Heart left ventricle (tissue), 13 donors: ENCODE measurements around the gene BRWD1.

ENCODE experiments used
- POLR2A ChIP-seq, 2 donors: fragments of 450-650 bp; IDR thresholded peaks; one replicate each; pipeline ENCODE4 v1.6.1; 2017; ENCODE audit warnings: antibody characterized with exemption in 2 of 2, mild to moderate bottlenecking in 2 of 2, moderate library complexity in 2 of 2
- TF ChIP-seq, protein P1 (sequence below), 12 donors: fragments of 200-600 bp; sonication (generic) in 4 of 12; IDR thresholded peaks; one replicate each; pipeline versions ENCODE4 v1.5.0 to v1.8.0; 2018 to 2022; ENCODE audit warnings: antibody characterized with exemption in 12 of 12, mild to moderate bottlenecking in 5 of 12
- donor health status: ischemic (EF 13 %, LVEDD 7.1; RV severe dilation, severe dysfunction).
- donor health status: DM: no; HTN: yes; CAD: no.
- donor health status: DM: no; HTN: no; CAD: no.
- donor health status: ischemic (EF 25% LVEDD 6.9; RV normal size, moderate dysfunction).
- donor health status: ischemic (EF 25% LVEDD 5.7; RV mildly dilated, moderate dysfunction).
- donor health status: ischemic (EF 35%, LVEDD 5.7; RV mildly dilated, moderate dysfunction).
- donor health status: nonischemic (EF 11% LVEDD 7.7; RV severe dilation, severe dysfunction).
- donor health status: DM: yes; HTN: yes; CAD: no.
- donor health status: PGD.
- donor health status: ischemic (EF 29% LVEDD 5.4; RV normal size, mild dysfunction).
- donor health status: nonischemic (EF 23%, LVEDD 6.1; RV moderate dilation, normal function).

DNA sequence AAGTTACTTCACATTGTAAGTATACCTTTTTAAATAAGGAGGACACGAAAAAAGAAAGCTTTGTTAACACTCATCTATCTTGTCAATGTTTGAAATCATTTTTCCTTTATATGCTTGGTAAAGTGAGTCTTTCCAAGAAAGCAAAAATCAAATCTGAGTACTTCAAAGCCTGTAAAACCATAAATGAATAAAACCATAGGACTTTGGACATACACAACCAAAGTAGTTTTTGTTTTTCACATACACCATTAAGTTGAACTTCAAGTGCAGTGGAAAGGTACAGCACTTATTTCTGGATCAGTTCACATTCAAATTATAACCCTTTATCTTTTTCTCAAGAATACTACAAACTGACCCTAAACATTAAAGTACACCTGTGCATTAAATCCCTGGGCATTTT is 120.1 kb downstream of the BRWD1 start:
- TF ChIP-seq, protein P1, sequence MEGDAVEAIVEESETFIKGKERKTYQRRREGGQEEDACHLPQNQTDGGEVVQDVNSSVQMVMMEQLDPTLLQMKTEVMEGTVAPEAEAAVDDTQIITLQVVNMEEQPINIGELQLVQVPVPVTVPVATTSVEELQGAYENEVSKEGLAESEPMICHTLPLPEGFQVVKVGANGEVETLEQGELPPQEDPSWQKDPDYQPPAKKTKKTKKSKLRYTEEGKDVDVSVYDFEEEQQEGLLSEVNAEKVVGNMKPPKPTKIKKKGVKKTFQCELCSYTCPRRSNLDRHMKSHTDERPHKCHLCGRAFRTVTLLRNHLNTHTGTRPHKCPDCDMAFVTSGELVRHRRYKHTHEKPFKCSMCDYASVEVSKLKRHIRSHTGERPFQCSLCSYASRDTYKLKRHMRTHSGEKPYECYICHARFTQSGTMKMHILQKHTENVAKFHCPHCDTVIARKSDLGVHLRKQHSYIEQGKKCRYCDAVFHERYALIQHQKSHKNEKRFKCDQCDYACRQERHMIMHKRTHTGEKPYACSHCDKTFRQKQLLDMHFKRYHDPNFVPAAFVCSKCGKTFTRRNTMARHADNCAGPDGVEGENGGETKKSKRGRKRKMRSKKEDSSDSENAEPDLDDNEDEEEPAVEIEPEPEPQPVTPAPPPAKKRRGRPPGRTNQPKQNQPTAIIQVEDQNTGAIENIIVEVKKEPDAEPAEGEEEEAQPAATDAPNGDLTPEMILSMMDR (IDR thresholded peaks at IDR 0.05): no peak
- no peak for TF ChIP-seq POLR2A (IDR thresholded peaks at IDR 0.05)
